H1 (cell line): ENCODE data around the gene ARMC6. TPM values are rescaled to one million over a fixed set of nuclear protein-coding genes. Genes with fewer than 3 reads are reported as not detected.
A peak's percentile ranks its signal among the peaks of the same experiment; 100 is the strongest.

Experiments used
- CHD7 ChIP-seq: fragments of 300-600 bp; sonication (generic); IDR thresholded peaks from 2 replicates; pipeline ENCODE4 v1.7.1; 2012; ENCODE audit warnings: low read length, moderate library complexity, mild to moderate bottlenecking, inconsistent platforms; ENCODE audit not compliant: insufficient replicate concordance
- RFX5 ChIP-seq: IDR thresholded peaks from 2 replicates; pipeline ENCODE4 v1.6.1; 2011; ENCODE audit warnings: low read depth, low read length, improper control_type of control experiment, borderline replicate concordance
- polyA plus RNA-seq, 7 experiments: library from polyadenylated mRNA; depleted of rRNA in 3 of 7; stranded (reverse) in 5 of 7; unstranded in 2 of 7; fragments of >200 nt in 5 of 7; fragments of 200-250 nt in 2 of 7; gene quantifications; 1 replicate in 5 of 7; 2 replicates in 1 of 7; 4 replicates in 1 of 7; pipeline versions ENCODE4 v1.2.1 to v1.2.3, GENCODE V29; 2011 to 2013; ENCODE audit warnings: missing spikeins in 2 of 7, mixed read lengths in 2 of 7
- total RNA-seq: library from RNA; stranded (reverse); fragmentation: NEBNext Ultra II Directional; extraction: Animal tissue kit (Norgen Biotek cat#: 25700); gene quantifications from 2 replicates; pipeline ENCODE4 v1.2.1, GENCODE V29; 2021
- TF ChIP-seq, protein P1 (sequence below): IDR thresholded peaks from 2 replicates; pipeline ENCODE4 v1.6.1; 2011; ENCODE audit warnings: low read length, improper control_type of control experiment

The ARMC6 gene
- total and polyA plus RNA-seq, 2 of the 8 experiments (the other 6 are each of a cell fraction or from before 2014, with no cell fraction given), result 67.1 to 68.3 TPM

- TF ChIP-seq, protein P1, sequence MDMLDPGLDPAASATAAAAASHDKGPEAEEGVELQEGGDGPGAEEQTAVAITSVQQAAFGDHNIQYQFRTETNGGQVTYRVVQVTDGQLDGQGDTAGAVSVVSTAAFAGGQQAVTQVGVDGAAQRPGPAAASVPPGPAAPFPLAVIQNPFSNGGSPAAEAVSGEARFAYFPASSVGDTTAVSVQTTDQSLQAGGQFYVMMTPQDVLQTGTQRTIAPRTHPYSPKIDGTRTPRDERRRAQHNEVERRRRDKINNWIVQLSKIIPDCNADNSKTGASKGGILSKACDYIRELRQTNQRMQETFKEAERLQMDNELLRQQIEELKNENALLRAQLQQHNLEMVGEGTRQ, result peak; percentile 21; the same call in 1 of the 2 replicates
- no peak for TF ChIP-seq RFX5
- no peak for TF ChIP-seq CHD7
These were observed 72.1 kb downstream of the ARMC6 start (continued) for GRCh38 chr19:19105365-19106055.
